ENCODE data around the gene RXFP4. TPM values are rescaled to one million over a fixed set of nuclear protein-coding genes. Genes with fewer than 3 reads are reported as not detected.
"Not testable (repeated sequence)": the region's sequence is repeated elsewhere in the genome, so short reads cannot be mapped to it uniquely, and the experiment has no call there.

RXFP4 gene
- total and polyA plus RNA-seq, 2 donors from 2014 or later = 0.32 TPM; not detected in 1

DNA sequence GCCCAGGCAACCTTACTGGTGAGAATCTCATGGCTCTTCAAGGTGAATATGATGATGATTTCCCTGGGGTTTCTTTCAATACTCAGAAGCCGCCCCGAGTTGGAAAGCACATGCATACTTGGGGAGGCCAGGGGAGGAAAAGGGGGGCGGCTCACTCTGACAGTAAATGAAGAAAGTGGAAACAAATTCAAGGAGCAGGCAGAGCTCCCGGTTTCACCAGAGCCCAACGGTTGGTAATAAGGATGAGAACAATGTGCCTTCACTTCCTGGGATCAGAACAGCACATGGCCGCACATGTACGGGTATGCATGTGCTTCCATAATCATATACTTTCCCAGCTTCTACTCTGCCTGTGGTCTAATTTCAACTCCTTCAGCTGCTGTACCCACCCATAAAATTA lies 40.7 kb downstream of the RXFP4 start:
- FAIRE-seq = no peak
- H3K4me1 ChIP-seq (ENCODE audit: control insufficient read depth in 2 of 3, insufficient read depth in 2 of 3, low read depth in 1 of 3, low read length in 3 of 3) = peaks cover 7 to 38% (median 22%) of the 10 kb centered on the region in 3 donors

DNA sequence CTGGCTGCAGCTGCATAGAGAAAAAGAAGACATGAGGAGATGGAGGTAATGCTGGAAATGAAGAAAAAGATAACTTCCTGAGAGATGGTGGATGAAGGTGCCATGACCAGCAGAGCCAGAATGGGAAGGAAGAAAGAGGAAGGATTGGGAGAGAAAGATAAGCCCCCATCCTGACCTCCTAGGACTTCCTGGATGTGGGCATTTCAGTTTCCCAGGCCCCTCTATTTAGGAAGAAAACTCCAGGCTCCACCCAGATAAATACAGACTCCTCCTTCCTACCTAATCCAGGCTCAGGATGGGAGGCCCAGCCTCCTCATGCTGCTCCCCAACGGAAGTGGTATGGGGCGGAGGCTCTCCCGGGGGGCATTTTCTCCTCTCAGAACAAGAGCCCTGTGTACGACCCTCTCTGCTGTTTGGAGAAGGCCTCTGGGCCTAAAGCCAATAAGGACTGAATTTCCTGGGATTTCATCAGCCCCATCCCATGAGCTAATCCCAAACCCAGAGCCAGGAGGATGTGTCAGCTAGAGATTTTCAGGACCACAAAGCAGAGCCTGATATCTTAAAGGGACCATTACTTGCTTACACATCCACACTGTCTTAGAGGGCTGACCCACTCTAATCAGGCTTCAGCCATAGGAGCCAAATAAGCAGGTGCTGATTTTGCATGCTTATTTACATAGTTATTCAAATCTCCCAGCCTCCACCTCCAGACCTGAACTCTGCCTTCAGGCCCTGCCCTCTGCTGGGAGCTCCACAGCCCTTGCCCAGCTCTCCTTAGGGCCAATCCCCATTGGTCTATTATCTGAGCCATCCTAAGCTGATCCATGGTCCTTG lies 42.0 kb downstream of the RXFP4 start:
- H3K9ac ChIP-seq (ENCODE audit: low read length in 3 of 3) = peak overlapping the region in 1 of 3 donors; percentile 29
- DNase-seq (peak in 3 of 5 donors; percentile 52 to 94 (median 68)), FAIRE-seq (no peak)
- intact Hi-C loops (cut with DNase I) = no loop called here
- H3K9me3 ChIP-seq (ENCODE audit: control insufficient read depth in 2 of 3, insufficient read depth in 1 of 3, low read length in 3 of 3) = no peaks in the 10 kb centered on the region
- no peaks in the 10 kb centered on the region for H3K27me3 ChIP-seq (ENCODE audit: control insufficient read depth, insufficient read depth, low read length)
- H3K27ac ChIP-seq (ENCODE audit: low read depth in 2 of 2, low read length in 2 of 2) = peak overlapping the region; percentile 23 to 82
- H3K4me1 ChIP-seq (ENCODE audit: control insufficient read depth in 2 of 3, insufficient read depth in 2 of 3, low read depth in 1 of 3, low read length in 3 of 3) = peaks cover 7 to 35% (median 21%) of the 10 kb centered on the region in 3 donors
- H3K36me3 ChIP-seq (ENCODE audit: control insufficient read depth in 2 of 3, insufficient read depth in 3 of 3, low read length in 3 of 3) = no peaks in the 10 kb centered on the region
- peak overlapping the region in 1 of 3 donors; percentile 30 for H3K4me3 ChIP-seq (ENCODE audit: low read length in 3 of 3)
- TF ChIP-seq, protein P1, sequence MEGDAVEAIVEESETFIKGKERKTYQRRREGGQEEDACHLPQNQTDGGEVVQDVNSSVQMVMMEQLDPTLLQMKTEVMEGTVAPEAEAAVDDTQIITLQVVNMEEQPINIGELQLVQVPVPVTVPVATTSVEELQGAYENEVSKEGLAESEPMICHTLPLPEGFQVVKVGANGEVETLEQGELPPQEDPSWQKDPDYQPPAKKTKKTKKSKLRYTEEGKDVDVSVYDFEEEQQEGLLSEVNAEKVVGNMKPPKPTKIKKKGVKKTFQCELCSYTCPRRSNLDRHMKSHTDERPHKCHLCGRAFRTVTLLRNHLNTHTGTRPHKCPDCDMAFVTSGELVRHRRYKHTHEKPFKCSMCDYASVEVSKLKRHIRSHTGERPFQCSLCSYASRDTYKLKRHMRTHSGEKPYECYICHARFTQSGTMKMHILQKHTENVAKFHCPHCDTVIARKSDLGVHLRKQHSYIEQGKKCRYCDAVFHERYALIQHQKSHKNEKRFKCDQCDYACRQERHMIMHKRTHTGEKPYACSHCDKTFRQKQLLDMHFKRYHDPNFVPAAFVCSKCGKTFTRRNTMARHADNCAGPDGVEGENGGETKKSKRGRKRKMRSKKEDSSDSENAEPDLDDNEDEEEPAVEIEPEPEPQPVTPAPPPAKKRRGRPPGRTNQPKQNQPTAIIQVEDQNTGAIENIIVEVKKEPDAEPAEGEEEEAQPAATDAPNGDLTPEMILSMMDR (IDR thresholded peaks at IDR 0.05; ENCODE audit: borderline replicate concordance, extremely low read depth, insufficient read depth) = no peak

More for the DNA sequence above, 40.7 kb downstream of the RXFP4 start:
- Histone ChIP-seq H3K27me3 (ENCODE audit: control insufficient read depth, insufficient read depth, low read length) (no peaks in the 10 kb centered on the region), H3K9ac (ENCODE audit: low read length in 3 of 3) (no peak overlapping the region), H3K9me3 (ENCODE audit: control insufficient read depth in 2 of 3, insufficient read depth in 1 of 3, low read length in 3 of 3) (no peaks in the 10 kb centered on the region), H3K4me3 (ENCODE audit: low read length in 3 of 3) (no peak overlapping the region), H3K27ac (ENCODE audit: low read depth in 2 of 2, low read length in 2 of 2) (peak overlapping the region; percentile 39 to 94), H3K36me3 (ENCODE audit: control insufficient read depth in 2 of 3, insufficient read depth in 3 of 3, low read length in 3 of 3) (no peaks in the 10 kb centered on the region)
- intact Hi-C loops (cut with DNase I) = no loop called here
- TF ChIP-seq, protein P1 (IDR thresholded peaks at IDR 0.05; ENCODE audit: borderline replicate concordance, extremely low read depth, insufficient read depth) = no peak
- DNase-seq = no peak

DNA sequence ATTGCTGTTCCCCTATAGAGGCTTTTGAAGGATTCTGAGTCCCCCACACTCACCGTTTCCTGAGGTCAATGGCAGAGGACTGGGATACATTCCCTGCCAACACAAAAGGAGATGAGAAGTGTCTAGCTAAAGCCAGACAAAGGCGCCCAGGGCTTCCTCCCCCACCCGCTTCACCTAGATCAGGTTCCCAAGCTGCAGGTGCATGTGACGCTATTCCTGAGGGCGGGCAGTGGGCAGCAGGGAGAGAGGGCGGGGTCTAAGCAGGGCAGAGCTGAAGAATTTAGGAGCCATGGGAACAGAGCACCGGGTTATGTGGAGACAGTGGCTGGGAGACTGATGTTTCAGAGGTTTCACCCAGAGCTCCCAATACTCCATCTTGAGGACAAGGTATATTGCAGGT lies 42.9 kb downstream of the RXFP4 start:
- H3K9me3 ChIP-seq (ENCODE audit: control insufficient read depth in 2 of 3, insufficient read depth in 1 of 3, low read length in 3 of 3) = no peaks in the 10 kb centered on the region
- H3K4me3 ChIP-seq (ENCODE audit: low read length in 3 of 3) = no peak overlapping the region
- peaks cover 7 to 34% (median 14%) of the 10 kb centered on the region in 3 donors for H3K4me1 ChIP-seq (ENCODE audit: control insufficient read depth in 2 of 3, insufficient read depth in 2 of 3, low read depth in 1 of 3, low read length in 3 of 3)
- no peak for FAIRE-seq
- TF ChIP-seq, protein P1 (IDR thresholded peaks at IDR 0.05; ENCODE audit: borderline replicate concordance, extremely low read depth, insufficient read depth) = no peak
- peak overlapping the region; percentile 23 to 82 for H3K27ac ChIP-seq (ENCODE audit: low read depth in 2 of 2, low read length in 2 of 2)
- no peaks in the 10 kb centered on the region for H3K36me3 ChIP-seq (ENCODE audit: control insufficient read depth in 2 of 3, insufficient read depth in 3 of 3, low read length in 3 of 3)
- peak; percentile 82 to 90 (median 87) for DNase-seq
- no peaks in the 10 kb centered on the region for H3K27me3 ChIP-seq (ENCODE audit: control insufficient read depth, insufficient read depth, low read length)
- intact Hi-C loops (cut with DNase I) = no loop called here
- H3K9ac ChIP-seq (ENCODE audit: low read length in 3 of 3) = peak overlapping the region in 1 of 3 donors; percentile 29

DNA sequence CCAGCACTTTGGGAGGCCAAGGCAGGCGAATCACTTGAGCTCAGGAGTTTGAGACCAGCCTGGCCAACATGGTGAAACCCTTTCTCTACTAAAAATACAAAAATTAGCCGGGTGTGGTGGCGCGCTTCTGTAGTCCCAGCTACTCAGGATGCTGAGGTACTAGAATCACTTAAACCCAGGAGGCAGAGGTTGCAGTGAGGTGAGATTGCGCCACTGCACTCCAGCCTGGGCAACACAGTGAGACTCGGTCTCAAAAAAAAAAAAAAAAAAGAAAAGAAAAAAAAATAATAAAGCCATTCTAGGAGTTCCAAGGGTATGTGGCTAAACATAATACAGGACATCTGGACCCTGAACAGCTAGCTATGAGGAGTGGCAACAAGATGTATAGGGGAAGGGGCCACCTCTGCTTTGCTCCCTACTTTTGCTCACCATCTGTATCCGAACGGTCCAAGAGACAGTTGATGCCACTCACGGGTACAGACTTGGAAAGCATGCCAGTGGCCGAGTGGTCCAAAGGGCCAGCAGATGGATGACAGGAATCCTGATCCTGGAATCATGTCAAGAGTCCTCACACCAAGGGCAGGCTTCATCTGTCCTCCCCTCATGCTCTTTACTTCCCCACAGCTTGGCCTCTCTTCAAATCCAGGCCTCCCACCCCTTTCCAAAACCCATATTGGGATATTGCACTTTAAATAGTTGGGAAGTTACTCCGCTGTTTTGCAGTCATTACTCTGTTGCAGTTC lies 43.6 kb downstream of the RXFP4 start:
- intact Hi-C loops (cut with DNase I) = loop anchor here (5.0 kb wide), 1 partner anchor 43 kb away; the partner anchor contains the start of gene RXFP4
- DNase-seq; FAIRE-seq; H3K27me3 ChIP-seq (ENCODE audit: control insufficient read depth, insufficient read depth, low read length); H3K9ac ChIP-seq (ENCODE audit: low read length in 3 of 3); H3K36me3 ChIP-seq (ENCODE audit: control insufficient read depth in 2 of 3, insufficient read depth in 3 of 3, low read length in 3 of 3); H3K4me3 ChIP-seq (ENCODE audit: low read length in 3 of 3); H3K9me3 ChIP-seq (ENCODE audit: control insufficient read depth in 2 of 3, insufficient read depth in 1 of 3, low read length in 3 of 3); H3K27ac ChIP-seq (ENCODE audit: low read depth in 2 of 2, low read length in 2 of 2): not testable (repeated sequence)
- H3K4me1 ChIP-seq (ENCODE audit: control insufficient read depth in 2 of 3, insufficient read depth in 2 of 3, low read depth in 1 of 3, low read length in 3 of 3) = peaks cover 7 to 31% (median 14%) of the 10 kb centered on the region in 3 donors
